ENCODE results near the gene TSPAN11.
"Not testable (repeated sequence)": the region's sequence is repeated elsewhere in the genome, so short reads cannot be mapped to it uniquely, and the experiment has no call there.

TSPAN11 gene

GRCh38 chr12:31023271-31023724, 96.8 kb downstream of the TSPAN11 start:
- POLR2A ChIA-PET, result no interaction called here
- no peak for DNase-seq (ENCODE audit: extremely low spot score)
- CTCF ChIA-PET, result interaction anchor here (1.2 to 4.4 kb wide), 2 partner anchors 12 to 19 kb away, joined by 3 to 37 read pairs; no protein-coding TSS in a partner anchor
- TF ChIP-seq, protein P1, sequence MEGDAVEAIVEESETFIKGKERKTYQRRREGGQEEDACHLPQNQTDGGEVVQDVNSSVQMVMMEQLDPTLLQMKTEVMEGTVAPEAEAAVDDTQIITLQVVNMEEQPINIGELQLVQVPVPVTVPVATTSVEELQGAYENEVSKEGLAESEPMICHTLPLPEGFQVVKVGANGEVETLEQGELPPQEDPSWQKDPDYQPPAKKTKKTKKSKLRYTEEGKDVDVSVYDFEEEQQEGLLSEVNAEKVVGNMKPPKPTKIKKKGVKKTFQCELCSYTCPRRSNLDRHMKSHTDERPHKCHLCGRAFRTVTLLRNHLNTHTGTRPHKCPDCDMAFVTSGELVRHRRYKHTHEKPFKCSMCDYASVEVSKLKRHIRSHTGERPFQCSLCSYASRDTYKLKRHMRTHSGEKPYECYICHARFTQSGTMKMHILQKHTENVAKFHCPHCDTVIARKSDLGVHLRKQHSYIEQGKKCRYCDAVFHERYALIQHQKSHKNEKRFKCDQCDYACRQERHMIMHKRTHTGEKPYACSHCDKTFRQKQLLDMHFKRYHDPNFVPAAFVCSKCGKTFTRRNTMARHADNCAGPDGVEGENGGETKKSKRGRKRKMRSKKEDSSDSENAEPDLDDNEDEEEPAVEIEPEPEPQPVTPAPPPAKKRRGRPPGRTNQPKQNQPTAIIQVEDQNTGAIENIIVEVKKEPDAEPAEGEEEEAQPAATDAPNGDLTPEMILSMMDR (IDR thresholded peaks at IDR 0.05; ENCODE audit: control extremely low read depth, extremely low read depth, low read depth, missing control alignments), result no peak

GRCh38 chr12:31026202-31026601, 99.7 kb downstream of the TSPAN11 start:
- POLR2A ChIA-PET, result no interaction called here
- DNase-seq (ENCODE audit: extremely low spot score), result no peak
- CTCF ChIA-PET, result interaction anchor here (1.0 kb wide), 1 partner anchor 11 kb away, joined by 3 read pairs; no protein-coding TSS in a partner anchor
- TF ChIP-seq, protein P1 (IDR thresholded peaks at IDR 0.05; ENCODE audit: control extremely low read depth, extremely low read depth, low read depth, missing control alignments), result no peak

DNA sequence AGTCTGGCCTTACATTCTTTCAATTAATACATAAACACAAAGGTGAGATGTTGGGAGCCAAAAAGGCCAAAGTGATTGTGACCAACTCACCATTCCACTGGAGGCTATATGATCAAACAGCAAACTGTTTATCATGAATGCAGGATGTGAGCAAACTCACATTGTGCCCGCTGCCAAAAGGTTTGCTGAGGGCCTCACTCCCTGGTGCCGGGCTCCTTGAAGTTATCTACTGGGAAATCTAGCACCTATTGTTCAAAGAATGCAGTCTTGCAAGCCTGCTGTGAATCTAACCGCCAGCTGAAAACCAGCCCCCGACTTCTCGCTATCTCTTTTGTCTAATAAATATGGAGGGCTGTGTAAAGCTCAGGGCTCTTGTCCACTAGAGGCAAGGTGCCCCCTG, 100.5 kb downstream of the TSPAN11 start:
- CTCF ChIA-PET, result interaction anchor here (1.0 kb wide), 1 partner anchor 10 kb away, joined by 3 read pairs; no protein-coding TSS in a partner anchor
- DNase-seq (ENCODE audit: extremely low spot score); POLR2A ChIA-PET: not testable (repeated sequence)

DNA sequence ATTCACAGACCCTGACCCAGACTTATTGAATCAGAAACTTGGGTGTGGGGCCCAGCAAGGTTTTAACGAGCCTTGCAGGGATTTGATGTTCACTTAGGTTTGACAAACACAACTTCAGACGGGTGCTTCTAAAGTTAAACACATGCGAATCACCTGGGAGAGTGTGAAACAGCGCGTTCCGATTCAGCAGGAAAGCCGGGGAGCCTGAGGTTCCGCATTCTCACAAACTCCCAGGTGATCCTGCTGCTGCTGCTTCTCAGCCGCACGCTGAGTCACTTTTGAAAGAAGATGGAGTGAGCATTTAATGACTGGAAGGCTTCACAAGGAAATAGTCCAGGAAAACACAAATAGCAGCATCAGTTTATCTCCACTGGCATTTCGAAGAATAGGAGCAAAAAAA, 102.9 kb downstream of the TSPAN11 start:
- TF ChIP-seq, protein P1 (IDR thresholded peaks at IDR 0.05; ENCODE audit: control extremely low read depth, extremely low read depth, low read depth, missing control alignments), result no peak
- DNase-seq (ENCODE audit: extremely low spot score), result no peak
- ChIA-PET POLR2A (no interaction called here), CTCF (interaction anchor here (2.6 kb wide), 1 partner anchor 18 kb away, joined by 9 read pairs; no protein-coding TSS in a partner anchor)

DNA sequence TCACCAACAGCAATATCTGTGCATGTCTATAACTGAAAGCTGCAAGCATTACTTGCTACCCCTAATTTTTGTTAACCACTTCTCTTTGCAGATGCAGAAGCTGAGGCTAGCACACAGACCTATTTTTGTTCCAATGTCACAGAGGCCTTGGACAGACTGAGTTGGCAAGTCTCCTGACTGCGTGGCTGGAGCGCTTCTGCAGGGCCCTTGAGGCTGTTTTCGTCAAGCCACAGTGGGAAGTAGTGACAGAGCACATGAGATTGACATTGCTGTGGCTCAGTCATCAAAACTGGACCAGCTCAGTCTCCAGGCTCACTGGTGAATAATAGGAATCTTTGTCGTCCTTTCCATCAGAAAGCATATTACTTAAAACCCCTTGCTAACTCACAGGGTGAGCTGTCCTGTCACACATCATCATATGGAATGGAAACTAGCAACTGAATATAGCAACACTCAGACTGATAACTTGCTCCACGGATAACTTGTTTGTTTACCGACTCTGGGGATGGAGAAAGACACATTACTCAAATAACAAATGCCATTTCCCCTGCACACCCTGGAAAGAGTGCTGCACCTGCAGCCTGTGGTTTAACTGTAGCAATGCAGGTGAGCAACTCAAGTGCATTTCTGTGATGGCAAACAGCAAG, 103.5 kb downstream of the TSPAN11 start:
- POLR2A ChIA-PET, result no interaction called here
- CTCF ChIA-PET, result interaction anchor here (2.6 kb wide), 1 partner anchor 18 kb away, joined by 9 read pairs; no protein-coding TSS in a partner anchor

GRCh38 chr12:31031951-31032335, 105.4 kb downstream of the TSPAN11 start:
- DNase-seq (ENCODE audit: extremely low spot score), result no peak
- ChIA-PET POLR2A (no interaction called here), CTCF (interaction anchor here (1.0 to 2.6 kb wide), 3 partner anchors 12 to 185 kb away, joined by 3 to 9 read pairs (median 3); no protein-coding TSS in a partner anchor)
- TF ChIP-seq, protein P1 (IDR thresholded peaks at IDR 0.05; ENCODE audit: control extremely low read depth, extremely low read depth, low read depth, missing control alignments), result no peak

More for the DNA sequence above, 103.5 kb downstream of the TSPAN11 start:
- no peak for DNase-seq (ENCODE audit: extremely low spot score)
- TF ChIP-seq, protein P1 (IDR thresholded peaks at IDR 0.05; ENCODE audit: control extremely low read depth, extremely low read depth, low read depth, missing control alignments), result no peak

DNA sequence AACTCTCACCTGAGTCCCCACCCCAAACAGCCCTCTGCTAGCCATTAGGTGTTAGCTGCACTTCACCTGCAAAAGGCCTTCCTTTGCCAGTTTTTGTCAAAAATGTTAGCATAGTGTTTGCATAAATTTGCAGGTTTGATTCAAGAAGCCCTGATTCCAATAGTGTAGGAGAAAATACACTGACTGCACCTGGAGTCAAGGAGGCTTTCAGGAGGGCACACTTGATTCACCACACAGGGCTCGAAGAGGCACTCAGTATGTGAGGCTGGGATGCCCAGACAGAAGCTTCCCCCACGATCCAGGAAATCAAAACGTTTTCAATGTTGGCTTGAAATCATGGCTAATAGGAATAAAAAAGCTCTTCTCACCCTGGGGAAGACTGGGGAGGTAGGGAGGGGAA, 106.6 kb downstream of the TSPAN11 start:
- DNase-seq (ENCODE audit: extremely low spot score), result no peak
- ChIA-PET POLR2A (no interaction called here), CTCF (no interaction called here)
- TF ChIP-seq, protein P1 (IDR thresholded peaks at IDR 0.05; ENCODE audit: control extremely low read depth, extremely low read depth, low read depth, missing control alignments), result no peak
